ENCODE results near the gene CDK15.

- no peak for TF ChIP-seq EZH2 (IDR thresholded peaks at IDR 0.05; ENCODE audit: borderline replicate concordance, low read length)
- TF ChIP-seq CTCF (IDR thresholded peaks at IDR 0.05; ENCODE audit: low read length): no peak
These were observed 16.0 kb upstream of the CDK15 start for GRCh38 chr2:201790291-201790690.

Measured in OCI-LY1 (cell line).